ENCODE measurements around the gene OASL. TPM values are rescaled to one million over a fixed set of nuclear protein-coding genes. Genes with fewer than 3 reads are reported as not detected.
A peak's percentile ranks its signal among the peaks of the same experiment; 100 is the strongest.

Gene OASL
- total RNA-seq, 8 experiments from 2014 or later = 0.08 to 3.1 (median 0.23) TPM; not detected in 3

- H3K4me1 ChIP-seq (replicated peaks in 1 of 2) = peaks cover 0 to 20% of the 10 kb centered on the region in 2 donors
- no peak within 1 kb of the TSS for H3K27ac ChIP-seq
- 44 to 100% methylated on average over 1 to 2 of the region's 40 CpGs; no CpG with 5 or more reads in 8 of the 10 experiments for WGBS, 10 experiments
- in situ Hi-C loops (cut with MboI; ENCODE audit: low pct_unique_long_range_greater_than_20kb in 2 of 9, low sequenced_read_pairs in 9 of 9, unreplicated experiment in 9 of 9) = no loop called here
- ATAC-seq (replicated peaks in 6 of 8) = peak in 4 of 8 experiments; percentile 19 to 38 (median 29)
- H3K4me3 ChIP-seq = no peak within 1 kb of the TSS
Observed at GRCh38 chr12:120978296-120979219, 60.5 kb downstream of the OASL start, which contains the start of gene HNF1A. Gene HNF1A (plus strand): TSS chr12:120978543. CDS start chr12:120978769, 226 bp downstream.

GRCh38 chr12:120977531-120978295 lies 61.3 kb downstream of the OASL start:
- Histone ChIP-seq H3K4me3 (no peak overlapping the region), H3K27ac (no peak overlapping the region), H3K4me1 (replicated peaks in 1 of 2) (peaks cover 0 to 26% of the 10 kb centered on the region in 2 donors)
- in situ Hi-C loops (cut with MboI; ENCODE audit: low pct_unique_long_range_greater_than_20kb in 2 of 9, low sequenced_read_pairs in 9 of 9, unreplicated experiment in 9 of 9) = no loop called here
- 72 to 100% (median 87%) methylated on average over 1 to 9 of the region's 14 CpGs; no CpG with 5 or more reads in 4 of the 10 experiments for WGBS, 10 experiments
- no peak for ATAC-seq (replicated peaks in 6 of 8)

- peak overlapping the region; percentile 6 to 7 for H3K27ac ChIP-seq
- in situ Hi-C loops (cut with MboI; ENCODE audit: low pct_unique_long_range_greater_than_20kb in 2 of 9, low sequenced_read_pairs in 9 of 9, unreplicated experiment in 9 of 9) = loop anchor here in 1 of 9 experiments (25.0 kb wide), 2 partner anchors 236 to 336 kb away; partner anchors contain the start of genes ACADS and CABP1
- WGBS, 10 experiments = 0 to 77% (median 8%) methylated on average over 1 to 7 of the region's 10 CpGs; no CpG with 5 or more reads in 2 of the 10 experiments
- ATAC-seq (replicated peaks in 6 of 8) = peak; percentile 39 to 95 (median 92)
- no peak overlapping the region for H3K4me3 ChIP-seq
- H3K4me1 ChIP-seq (replicated peaks in 1 of 2) = peaks cover 0 to 7% of the 10 kb centered on the region in 2 donors
Observed at GRCh38 chr12:120972870-120973543, 66.0 kb downstream of the OASL start.

- in situ Hi-C loops (cut with MboI; ENCODE audit: low pct_unique_long_range_greater_than_20kb in 2 of 9, low sequenced_read_pairs in 9 of 9, unreplicated experiment in 9 of 9) = loop anchor here in 1 of 9 experiments (25.0 kb wide), 2 partner anchors 234 to 334 kb away; partner anchors contain the start of genes ACADS and CABP1
Observed at GRCh38 chr12:120971299-120972180, 67.5 kb downstream of the OASL start.

GRCh38 chr12:120970310-120970709 lies 68.7 kb downstream of the OASL start:
- 28 to 86% (median 80%) methylated on average over 1 to 3 of the region's 3 CpGs; no CpG with 5 or more reads in 5 of the 10 experiments for WGBS, 10 experiments
- ATAC-seq (replicated peaks in 6 of 8) = no peak
- no peak overlapping the region for H3K4me3 ChIP-seq
- in situ Hi-C loops (cut with MboI; ENCODE audit: low pct_unique_long_range_greater_than_20kb in 2 of 9, low sequenced_read_pairs in 9 of 9, unreplicated experiment in 9 of 9) = loop anchor here in 1 of 9 experiments (25.0 kb wide), 2 partner anchors 233 to 333 kb away; partner anchors contain the start of genes ACADS and CABP1
- H3K4me1 ChIP-seq (replicated peaks in 1 of 2) = peaks cover 0 to 10% of the 10 kb centered on the region in 2 donors
- no peak overlapping the region for H3K27ac ChIP-seq

More at GRCh38 chr12:120971299-120972180, 67.5 kb downstream of the OASL start:
- WGBS, 10 experiments = 38 to 85% (median 58%) methylated on average over 1 to 10 of the region's 13 CpGs
- Histone ChIP-seq H3K27ac (no peak overlapping the region), H3K4me3 (no peak overlapping the region), H3K4me1 (replicated peaks in 1 of 2) (peaks cover 0 to 6% of the 10 kb centered on the region in 2 donors)
- peak in 3 of 8 experiments; percentile 84 to 93 (median 92) for ATAC-seq (replicated peaks in 6 of 8)

Other genes with a start within 250 kb of the OASL start
- 10 to 100 TPM in 7 of 8 experiments, 1 to 10 TPM in 1; 8.3 to 28.7 (median 22.7) TPM for gene SPPL3, start 134.9 kb downstream of the OASL start, total RNA-seq
- under 1 TPM in 5 of 8 experiments, not detected in 3; 0.05 to 0.71 (median 0.36) TPM for gene HNF1A, start 60.7 kb downstream of the OASL start, total RNA-seq
- 10 to 100 TPM in 7 of 8 experiments, 1 to 10 TPM in 1; 8.2 to 19.7 (median 12.7) TPM for gene C12orf43, start 22.8 kb downstream of the OASL start, total RNA-seq
- 1 to 10 TPM in 1 of 8 experiments, under 1 TPM in 7; 0.08 to 1.9 (median 0.17) TPM for gene P2RX7, start 93.6 kb upstream of the OASL start, total RNA-seq
- gene P2RX4, start 170.9 kb upstream of the OASL start, total RNA-seq = 10 to 100 TPM in 2 of 8 experiments, 1 to 10 TPM in 6; 2.2 to 19.7 (median 7.5) TPM